AG10803 (cell line): ENCODE results near the gene RNMT.

ENCODE experiments used
- DNase-seq: peaks from one replicate; pipeline ENCODE4 v3.0.0; 2010; ENCODE audit warnings: low read depth
- H3K4me3 ChIP-seq: 2 replicates; pipeline ENCODE4 v1.5.1; 2011; ENCODE audit warnings: mild to moderate bottlenecking, low read length, control low read depth
- CTCF ChIP-seq: conservative IDR thresholded peaks from 2 replicates; pipeline ENCODE4 v1.5.1; 2011; ENCODE audit warnings: mild to moderate bottlenecking, low read length, control low read depth, inconsistent platforms

RNMT gene

GRCh38 chr18:13696961-13697360 lies 29.5 kb upstream of the RNMT start:
- TF ChIP-seq CTCF: no peak
- H3K4me3 ChIP-seq: no peak overlapping the region
- peak; percentile 19 for DNase-seq

- DNase-seq: no peak
These were observed 26.3 kb upstream of the RNMT start for GRCh38 chr18:13700153-13700552.

GRCh38 chr18:13703899-13704298 lies 22.6 kb upstream of the RNMT start:
- H3K4me3 ChIP-seq: no peak overlapping the region
- no peak for TF ChIP-seq CTCF
- no peak for DNase-seq

More at GRCh38 chr18:13700153-13700552, 26.3 kb upstream of the RNMT start:
- no peak overlapping the region for H3K4me3 ChIP-seq
- no peak for TF ChIP-seq CTCF

GRCh38 chr18:13710414-13710831 lies 16.1 kb upstream of the RNMT start:
- DNase-seq: peak; percentile 2
- TF ChIP-seq CTCF: no peak
- no peak overlapping the region for H3K4me3 ChIP-seq

GRCh38 chr18:13712400-13713131 lies 13.9 kb upstream of the RNMT start:
- no peak for DNase-seq
- TF ChIP-seq CTCF: no peak
- no peak overlapping the region for H3K4me3 ChIP-seq

GRCh38 chr18:13713455-13714055 lies 12.9 kb upstream of the RNMT start:
- DNase-seq: no peak
- no peak for TF ChIP-seq CTCF
- H3K4me3 ChIP-seq: no peak overlapping the region

GRCh38 chr18:13715330-13715729 lies 11.1 kb upstream of the RNMT start:
- no peak for TF ChIP-seq CTCF
- no peak for DNase-seq
- H3K4me3 ChIP-seq: no peak overlapping the region
